Measurements from ENCODE around the gene ZNF135.

DNA sequence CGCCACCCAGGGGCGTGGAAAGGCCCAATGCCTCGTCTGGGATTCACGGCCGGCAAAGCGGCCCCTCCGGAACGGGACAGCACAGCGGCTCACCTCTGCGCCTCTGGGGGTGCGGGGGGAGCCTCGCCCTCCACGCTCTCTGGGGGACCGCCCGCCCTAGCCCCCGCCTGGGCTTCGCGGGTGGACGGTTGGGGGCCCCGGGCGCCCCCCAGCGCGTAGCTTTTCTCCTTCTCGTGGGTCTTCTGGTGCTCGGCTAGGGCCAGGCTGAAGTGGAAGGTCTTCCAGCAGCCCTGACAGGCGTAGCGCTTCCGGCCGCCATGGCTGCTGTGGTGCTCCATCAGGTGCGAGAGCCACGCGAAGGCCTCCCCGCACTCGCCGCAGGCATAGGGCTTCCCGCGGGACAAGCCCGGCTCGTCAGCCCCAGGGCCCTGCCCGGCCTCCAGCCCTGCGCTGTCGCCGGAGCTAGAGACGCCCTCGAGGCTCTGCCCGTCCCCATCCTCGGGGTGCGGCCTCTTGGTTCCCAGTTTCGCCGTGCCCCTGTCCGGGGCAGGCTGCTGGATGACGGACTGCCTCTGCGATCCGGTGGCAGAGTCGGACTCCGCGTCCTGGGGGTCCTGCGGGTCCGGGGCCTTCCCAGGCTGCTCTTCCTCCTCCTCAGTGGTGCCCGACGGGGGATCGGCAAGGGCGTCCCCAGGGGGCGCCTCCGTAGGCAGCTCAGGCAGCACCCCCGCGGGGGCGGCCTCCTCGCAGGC is 25.7 kb downstream of the ZNF135 start:
- TF ChIP-seq, protein P1, sequence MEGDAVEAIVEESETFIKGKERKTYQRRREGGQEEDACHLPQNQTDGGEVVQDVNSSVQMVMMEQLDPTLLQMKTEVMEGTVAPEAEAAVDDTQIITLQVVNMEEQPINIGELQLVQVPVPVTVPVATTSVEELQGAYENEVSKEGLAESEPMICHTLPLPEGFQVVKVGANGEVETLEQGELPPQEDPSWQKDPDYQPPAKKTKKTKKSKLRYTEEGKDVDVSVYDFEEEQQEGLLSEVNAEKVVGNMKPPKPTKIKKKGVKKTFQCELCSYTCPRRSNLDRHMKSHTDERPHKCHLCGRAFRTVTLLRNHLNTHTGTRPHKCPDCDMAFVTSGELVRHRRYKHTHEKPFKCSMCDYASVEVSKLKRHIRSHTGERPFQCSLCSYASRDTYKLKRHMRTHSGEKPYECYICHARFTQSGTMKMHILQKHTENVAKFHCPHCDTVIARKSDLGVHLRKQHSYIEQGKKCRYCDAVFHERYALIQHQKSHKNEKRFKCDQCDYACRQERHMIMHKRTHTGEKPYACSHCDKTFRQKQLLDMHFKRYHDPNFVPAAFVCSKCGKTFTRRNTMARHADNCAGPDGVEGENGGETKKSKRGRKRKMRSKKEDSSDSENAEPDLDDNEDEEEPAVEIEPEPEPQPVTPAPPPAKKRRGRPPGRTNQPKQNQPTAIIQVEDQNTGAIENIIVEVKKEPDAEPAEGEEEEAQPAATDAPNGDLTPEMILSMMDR (IDR thresholded peaks at IDR 0.05): no peak
- TF ChIP-seq POLR2A (IDR thresholded peaks at IDR 0.05): no peak

All from right lobe of liver (tissue), 4 donors.